GM13976 (cell line): ENCODE measurements around the gene CDH23.

Experiments
- DNase-seq: peaks from one replicate; pipeline ENCODE4 v3.0.0; 2012; ENCODE audit warnings: low spot score
- CTCF ChIP-seq: IDR thresholded peaks from 2 replicates; pipeline ENCODE4 v1.5.1; 2012; ENCODE audit warnings: borderline replicate concordance, mild to moderate bottlenecking; ENCODE audit not compliant: insufficient read depth; ENCODE audit errors: extremely low read depth, missing control alignments, control extremely low read depth
- in situ Hi-C: fragments of 300-500 bp; cut with MboI; formaldehyde crosslinking; loops from one replicate; pipeline ENCODE4 v1.12.0; 2022; ENCODE audit warnings: low sequenced_read_pairs, mixed read lengths, inconsistent platforms; ENCODE audit not compliant: unreplicated experiment

Gene CDH23

GRCh38 chr10:71512761-71513539 is 116.2 kb downstream of the CDH23 start:
- no peak for DNase-seq

GRCh38 chr10:71513540-71513853 is 116.8 kb downstream of the CDH23 start:
- in situ Hi-C loops: no loop called here
- TF ChIP-seq CTCF: no peak
- DNase-seq: no peak

More at GRCh38 chr10:71512761-71513539, 116.2 kb downstream of the CDH23 start:
- TF ChIP-seq CTCF: no peak
- in situ Hi-C loops: no loop called here

GRCh38 chr10:71513936-71514335 is 117.2 kb downstream of the CDH23 start:
- DNase-seq: no peak
- in situ Hi-C loops: no loop called here
- no peak for TF ChIP-seq CTCF

- no peak for DNase-seq
- TF ChIP-seq CTCF: no peak
- in situ Hi-C loops: no loop called here
Measured at GRCh38 chr10:71515531-71516172, 118.9 kb downstream of the CDH23 start.

GRCh38 chr10:71516890-71517289 is 120.2 kb downstream of the CDH23 start:
- no peak for DNase-seq
- no peak for TF ChIP-seq CTCF
- in situ Hi-C loops: no loop called here

- in situ Hi-C loops: no loop called here
- no peak for DNase-seq
- TF ChIP-seq CTCF: no peak
Measured at GRCh38 chr10:71517298-71518169, 120.8 kb downstream of the CDH23 start.
